Nephron (organoid): ENCODE results near the gene FLACC1.
"Not testable (repeated sequence)": the region's sequence is repeated elsewhere in the genome, so short reads cannot be mapped to it uniquely, and the experiment has no call there.

ENCODE experiments used
- H3K27ac Mint-ChIP-seq, 3 experiments: 2 replicates each; pipeline ENCODE4 v1.8.0; 2020; ENCODE audit warnings: mixed read lengths in 3 of 3, mild to moderate bottlenecking in 2 of 3, moderate library complexity in 1 of 3
- H3K27me3 Mint-ChIP-seq: 2 replicates; pipeline ENCODE4 v1.8.0; 2021; ENCODE audit warnings: low read depth, mild to moderate bottlenecking, moderate library complexity, mixed read lengths
- H3K36me3 Mint-ChIP-seq: 2 replicates; pipeline ENCODE4 v1.8.0; 2020; ENCODE audit warnings: low read depth, mixed read lengths
- H3K4me1 Mint-ChIP-seq: 2 replicates; pipeline ENCODE4 v1.8.0; 2020; ENCODE audit warnings: mixed read lengths
- H3K4me3 Mint-ChIP-seq, 3 experiments: 2 replicates each; pipeline ENCODE4 v1.8.0; 2020; ENCODE audit warnings: mild to moderate bottlenecking in 3 of 3, mixed read lengths in 3 of 3, moderate library complexity in 2 of 3
- H3K9me3 Mint-ChIP-seq: 2 replicates; pipeline ENCODE4 v1.8.0; 2020; ENCODE audit warnings: mixed read lengths
- CTCF ChIP-seq, 3 experiments: fragments of 200-600 bp; sonication (generic); IDR thresholded peaks; one replicate each; pipeline ENCODE4 v1.5.0; 2021; ENCODE audit warnings: antibody characterized with exemption in 3 of 3; ENCODE audit not compliant: unreplicated experiment in 3 of 3

The FLACC1 gene

GRCh38 chr2:201320701-201321100 is 36.4 kb downstream of the FLACC1 start:
- TF ChIP-seq CTCF (IDR thresholded peaks at IDR 0.05; ENCODE audit: unreplicated experiment in 3 of 3): no peak
- no peak overlapping the region for H3K27ac Mint-ChIP-seq
- no peaks in the 10 kb centered on the region for H3K27me3 Mint-ChIP-seq
- H3K36me3 Mint-ChIP-seq: peaks cover 8% of the 10 kb centered on the region
- no peaks in the 10 kb centered on the region for H3K4me1 Mint-ChIP-seq
- peaks cover 45% of the 10 kb centered on the region for H3K9me3 Mint-ChIP-seq
- H3K4me3 Mint-ChIP-seq: no peak overlapping the region

- H3K9me3 Mint-ChIP-seq: peaks cover 41% of the 10 kb centered on the region
- H3K36me3 Mint-ChIP-seq: peaks cover 8% of the 10 kb centered on the region
- no peak overlapping the region for H3K4me3 Mint-ChIP-seq
- no peaks in the 10 kb centered on the region for H3K4me1 Mint-ChIP-seq
- H3K27me3 Mint-ChIP-seq: no peaks in the 10 kb centered on the region
- H3K27ac Mint-ChIP-seq: no peak overlapping the region
- TF ChIP-seq CTCF (IDR thresholded peaks at IDR 0.05; ENCODE audit: unreplicated experiment in 3 of 3): no peak
Measured at GRCh38 chr2:201320257-201320656, 36.9 kb downstream of the FLACC1 start.

- Mint-ChIP-seq H3K4me3 (no peak overlapping the region), H3K36me3 (peaks cover 8% of the 10 kb centered on the region), H3K9me3 (peaks cover 39% of the 10 kb centered on the region), H3K4me1 (no peaks in the 10 kb centered on the region), H3K27me3 (no peaks in the 10 kb centered on the region), H3K27ac (no peak overlapping the region)
- TF ChIP-seq CTCF (IDR thresholded peaks at IDR 0.05; ENCODE audit: unreplicated experiment in 3 of 3): no peak
Measured at GRCh38 chr2:201319511-201319910, 37.6 kb downstream of the FLACC1 start.

DNA sequence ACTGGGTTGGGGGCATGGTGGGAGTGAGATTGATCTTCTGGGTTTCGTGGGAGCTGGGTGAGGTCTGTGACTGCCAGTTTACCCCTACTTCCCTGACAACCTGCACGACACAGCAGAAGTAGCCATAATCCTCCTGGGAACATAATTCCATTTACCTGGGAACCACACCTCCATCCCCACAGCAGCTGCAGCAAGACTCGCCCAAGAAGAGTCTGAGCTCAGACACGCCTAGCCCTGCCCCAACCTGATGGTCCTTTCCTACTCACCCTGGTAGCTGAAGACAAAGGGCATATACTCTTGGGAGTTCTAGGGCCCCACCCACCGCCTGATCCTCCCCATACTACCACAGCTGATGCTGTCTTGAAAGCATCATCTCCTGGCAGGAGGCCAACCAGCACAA is 43.8 kb downstream of the FLACC1 start:
- no peak for TF ChIP-seq CTCF (IDR thresholded peaks at IDR 0.05; ENCODE audit: unreplicated experiment in 3 of 3)
- H3K27me3 Mint-ChIP-seq: no peaks in the 10 kb centered on the region
- no peaks in the 10 kb centered on the region for H3K36me3 Mint-ChIP-seq
- no peaks in the 10 kb centered on the region for H3K4me1 Mint-ChIP-seq
- no peak overlapping the region for H3K27ac Mint-ChIP-seq
- peaks cover 40% of the 10 kb centered on the region for H3K9me3 Mint-ChIP-seq
- H3K4me3 Mint-ChIP-seq: no peak overlapping the region

- no peak overlapping the region for H3K27ac Mint-ChIP-seq
- H3K9me3 Mint-ChIP-seq: peaks cover 25% of the 10 kb centered on the region
- no peaks in the 10 kb centered on the region for H3K4me1 Mint-ChIP-seq
- TF ChIP-seq CTCF (IDR thresholded peaks at IDR 0.05; ENCODE audit: unreplicated experiment in 3 of 3): no peak
- no peaks in the 10 kb centered on the region for H3K36me3 Mint-ChIP-seq
- H3K4me3 Mint-ChIP-seq: no peak overlapping the region
- no peaks in the 10 kb centered on the region for H3K27me3 Mint-ChIP-seq
Measured at GRCh38 chr2:201308914-201309313, 48.2 kb downstream of the FLACC1 start.

DNA sequence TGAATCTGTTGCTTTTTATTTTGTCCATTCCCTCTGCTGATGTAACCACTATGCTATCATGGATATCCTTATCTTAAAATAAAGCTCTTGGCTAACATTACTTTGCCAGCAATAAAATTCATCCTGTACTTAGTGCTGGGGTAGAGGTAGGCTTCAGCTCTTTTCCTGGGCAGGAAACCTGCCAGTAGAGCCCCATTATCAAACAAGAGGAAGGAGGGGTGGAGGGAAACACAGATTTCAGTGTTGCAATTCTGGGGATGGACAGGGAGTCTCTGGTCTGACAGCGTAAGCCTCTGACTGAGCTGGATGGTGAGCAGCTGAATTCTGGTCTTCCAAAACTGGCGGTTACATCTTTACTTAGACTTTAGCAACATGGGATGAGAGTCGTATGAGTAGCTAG is 49.3 kb downstream of the FLACC1 start:
- Mint-ChIP-seq H3K27me3 (no peaks in the 10 kb centered on the region), H3K9me3 (peaks cover 25% of the 10 kb centered on the region), H3K36me3 (peaks cover under 1% of the 10 kb centered on the region)

DNA sequence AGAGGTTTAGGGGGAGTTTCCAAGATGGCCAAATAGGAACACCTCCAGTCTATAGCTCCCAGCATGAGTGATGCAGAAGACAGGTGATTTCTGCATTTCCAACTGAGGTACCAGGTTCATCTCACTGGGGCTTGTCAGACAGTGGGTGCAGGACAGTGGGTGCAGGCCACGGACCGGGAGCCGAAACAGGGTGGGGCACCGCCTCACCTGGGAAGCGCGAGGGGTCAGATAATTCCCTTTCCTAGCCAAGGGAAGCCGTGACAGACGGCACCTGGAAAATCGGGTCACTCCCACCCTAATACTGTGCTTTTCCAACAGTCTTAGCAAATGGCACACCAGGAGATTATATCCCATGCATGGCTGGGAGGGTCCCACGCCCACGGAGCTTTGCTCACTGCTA is 57.2 kb downstream of the FLACC1 start:
- H3K27me3 Mint-ChIP-seq, H3K4me3 Mint-ChIP-seq, H3K4me1 Mint-ChIP-seq, H3K27ac Mint-ChIP-seq: not testable (repeated sequence)
- Mint-ChIP-seq H3K36me3 (peaks cover 10% of the 10 kb centered on the region), H3K9me3 (peaks cover 40% of the 10 kb centered on the region)

More for the DNA sequence above, 49.3 kb downstream of the FLACC1 start:
- TF ChIP-seq CTCF (IDR thresholded peaks at IDR 0.05; ENCODE audit: unreplicated experiment in 3 of 3): no peak
- no peak overlapping the region for H3K4me3 Mint-ChIP-seq
- no peak overlapping the region for H3K27ac Mint-ChIP-seq
- H3K4me1 Mint-ChIP-seq: no peaks in the 10 kb centered on the region
